GM18909 (cell line): ENCODE results near the gene NDRG2.
"Not testable (repeated sequence)": the region's sequence is repeated elsewhere in the genome, so short reads cannot be mapped to it uniquely, and the experiment has no call there.

Experiments used
- ATAC-seq: cut with Tn5 transposase; IDR thresholded peaks from one replicate; pipeline ENCODE4 v1.9.1; 2021; ENCODE audit warnings: mild to moderate bottlenecking; ENCODE audit not compliant: unreplicated experiment, poor library complexity

NDRG2 gene

DNA sequence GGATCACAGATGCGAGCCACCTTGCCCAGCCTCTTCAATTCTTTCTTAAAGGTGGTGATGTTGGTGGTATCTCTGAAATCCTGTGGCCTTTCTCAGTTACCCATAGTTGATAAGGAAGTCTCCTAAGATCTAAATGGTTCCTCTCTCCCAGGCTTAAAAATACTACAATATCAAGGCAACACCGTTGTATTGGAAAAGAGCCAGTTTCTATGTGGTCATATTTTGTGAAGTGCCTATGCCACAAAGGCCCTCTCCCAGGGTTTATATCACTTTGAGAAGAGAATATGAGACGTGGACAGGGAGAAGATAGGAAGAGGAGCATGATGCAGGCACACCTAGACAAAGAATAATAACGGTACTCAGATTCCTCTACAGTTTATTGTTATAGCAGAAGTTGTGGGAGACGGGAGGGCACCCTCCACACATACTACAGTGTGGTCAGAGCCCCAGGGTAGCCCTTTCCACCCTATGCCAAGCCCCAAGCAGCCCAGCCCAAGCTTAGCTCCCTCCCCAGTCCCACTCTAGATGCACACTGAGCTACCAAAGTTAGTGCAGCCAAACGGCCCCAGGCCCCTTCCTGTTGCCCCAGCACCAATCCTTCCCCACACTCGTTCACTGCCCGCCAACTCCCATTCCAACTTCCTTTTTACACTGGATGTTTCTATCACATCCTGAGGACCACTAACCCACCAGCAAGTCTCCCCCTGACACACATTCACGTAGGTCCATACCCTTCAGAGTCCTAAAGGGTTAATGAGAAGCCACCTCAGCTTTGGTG lies 8.3 kb downstream of the NDRG2 start:
- no peak for ATAC-seq

DNA sequence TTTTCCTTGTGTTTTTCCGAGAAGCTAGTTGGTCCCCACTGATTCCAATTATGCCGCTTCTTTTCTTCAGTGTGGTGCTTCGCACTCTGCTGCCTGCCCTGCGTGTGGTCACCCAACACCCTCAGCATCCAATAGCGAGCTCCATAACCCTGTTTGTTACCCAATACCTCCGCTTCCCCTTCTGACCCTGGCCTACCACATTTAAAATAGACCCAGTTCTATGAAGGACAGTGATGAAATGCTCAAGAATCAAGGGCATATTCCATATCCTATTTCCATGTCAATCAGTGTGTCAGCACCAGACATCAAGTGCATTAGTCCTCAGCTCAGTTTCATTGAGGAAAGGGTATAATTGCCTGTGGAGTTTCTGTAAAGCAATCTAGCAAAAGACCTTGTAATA lies 9.5 kb downstream of the NDRG2 start:
- ATAC-seq: no peak

DNA sequence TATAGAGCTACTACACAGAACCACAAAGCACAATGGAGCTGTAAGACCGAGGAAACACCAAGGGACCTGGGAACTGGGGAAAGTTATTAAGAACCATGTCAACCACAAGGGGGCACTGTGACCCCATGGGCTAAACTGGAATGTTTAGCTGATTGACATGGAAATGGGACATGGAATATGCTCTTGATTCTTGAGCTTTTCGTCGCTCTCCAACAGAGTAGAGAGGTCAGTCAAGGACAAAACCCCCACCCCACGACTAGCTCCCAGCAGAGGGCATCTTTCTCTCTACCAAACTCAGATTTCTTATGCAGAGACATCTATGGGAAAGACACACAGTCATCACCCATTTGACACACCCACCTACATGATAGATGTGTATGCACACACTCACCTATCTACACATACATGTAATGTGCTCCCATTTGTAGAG lies 10.1 kb downstream of the NDRG2 start:
- ATAC-seq: no peak

DNA sequence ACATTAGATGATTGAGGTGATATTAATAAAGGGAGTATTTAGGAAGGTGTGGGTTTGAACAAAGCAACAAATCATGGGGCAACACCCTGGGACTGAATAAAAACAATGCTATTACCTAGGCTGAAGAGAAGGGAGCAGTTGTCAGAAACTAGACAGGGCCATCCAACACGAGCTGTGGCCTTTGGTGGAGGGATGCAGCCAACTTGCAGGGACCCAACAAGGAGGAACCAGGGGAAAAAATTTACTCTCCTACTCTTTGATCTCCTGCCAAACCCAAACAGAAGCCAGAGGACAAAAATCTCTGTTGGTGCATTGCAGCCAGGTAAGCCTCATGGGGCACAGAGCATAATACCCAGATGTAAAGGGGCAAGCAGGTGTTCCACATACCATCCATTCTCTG lies 13.7 kb downstream of the NDRG2 start:
- ATAC-seq: no peak

DNA sequence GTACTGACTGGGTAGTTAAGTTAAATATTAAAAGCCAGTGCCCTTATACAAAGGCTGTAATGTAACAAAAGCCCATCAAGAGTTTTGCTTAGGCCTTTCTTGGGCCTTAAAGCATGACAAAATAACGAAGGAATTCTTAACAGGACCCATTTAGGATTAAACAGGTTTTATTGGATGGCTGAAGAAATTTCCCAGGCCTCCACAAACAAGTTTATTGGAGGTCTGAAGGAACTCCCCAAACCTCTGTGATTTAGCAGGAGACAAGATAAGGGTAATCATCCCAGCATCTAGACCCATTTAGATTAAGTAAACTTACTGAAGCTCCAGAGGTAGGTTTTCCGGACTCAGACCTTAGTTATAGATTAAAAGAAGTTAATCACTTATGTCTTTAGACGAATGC lies 15.1 kb downstream of the NDRG2 start:
- not testable (repeated sequence) for ATAC-seq

DNA sequence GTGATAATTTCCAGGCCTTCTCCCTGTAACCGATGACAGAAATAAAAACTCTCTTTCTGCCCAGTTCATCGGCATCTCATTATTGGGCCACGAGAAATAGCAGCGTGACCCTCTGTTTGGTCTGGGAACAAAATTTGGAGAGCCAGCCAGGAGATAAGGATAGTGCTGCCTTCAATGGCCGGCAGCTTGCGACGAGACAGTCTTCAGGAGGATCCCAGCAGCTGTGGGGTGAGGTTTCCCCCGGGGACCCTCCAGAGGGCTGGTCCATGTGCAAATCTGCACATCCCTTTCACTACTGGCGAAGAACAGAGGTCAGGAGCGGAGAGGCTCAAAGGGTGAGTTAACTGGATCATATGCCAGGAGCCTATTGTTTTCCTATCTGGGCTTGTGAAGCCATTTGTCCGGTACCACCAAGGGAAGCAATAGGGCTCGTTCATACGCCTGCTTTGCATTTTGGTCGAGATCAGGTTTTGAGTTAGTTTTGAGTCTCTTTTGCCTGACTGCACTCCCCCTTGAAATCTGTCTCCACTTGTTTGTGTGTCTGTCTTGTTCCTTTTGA lies 21.0 kb downstream of the NDRG2 start:
- ATAC-seq: no peak

DNA sequence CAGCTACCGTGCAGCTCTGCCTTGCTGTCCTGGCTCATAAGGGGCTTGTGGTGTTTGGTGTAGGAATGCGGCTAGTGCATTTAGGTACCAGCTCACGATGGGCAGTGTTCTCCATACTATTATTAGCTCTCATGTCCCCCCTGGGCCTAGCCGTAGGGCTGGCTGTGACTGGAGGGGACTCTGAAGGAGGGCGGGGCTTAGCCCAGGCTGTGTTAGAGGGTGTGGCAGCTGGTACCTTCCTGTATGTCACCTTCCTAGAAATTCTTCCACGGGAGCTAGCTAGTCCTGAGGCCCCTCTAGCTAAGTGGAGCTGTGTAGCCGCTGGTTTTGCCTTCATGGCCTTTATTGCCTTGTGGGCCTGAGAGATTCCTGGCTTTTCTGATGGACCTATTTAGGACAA lies 23.6 kb downstream of the NDRG2 start:
- ATAC-seq: no peak

DNA sequence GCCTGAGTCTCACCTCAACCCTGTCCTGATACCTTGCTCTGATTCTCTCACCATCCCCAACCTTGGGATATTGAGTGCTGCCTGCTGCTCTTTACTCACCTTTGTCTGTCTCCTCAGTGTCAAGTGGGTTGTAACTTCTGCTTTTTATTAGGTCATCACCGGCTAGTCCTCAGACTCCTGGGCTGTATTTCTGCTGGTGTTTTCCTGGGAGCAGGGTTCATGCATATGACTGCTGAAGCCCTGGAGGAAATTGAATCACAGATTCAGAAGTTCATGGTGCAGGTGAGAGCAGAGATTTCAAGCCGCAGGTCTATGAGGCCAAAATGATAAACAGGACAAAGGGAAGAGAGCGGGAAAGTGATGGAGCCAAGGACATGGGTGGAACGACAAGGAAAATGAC lies 25.3 kb downstream of the NDRG2 start:
- ATAC-seq: no peak

DNA sequence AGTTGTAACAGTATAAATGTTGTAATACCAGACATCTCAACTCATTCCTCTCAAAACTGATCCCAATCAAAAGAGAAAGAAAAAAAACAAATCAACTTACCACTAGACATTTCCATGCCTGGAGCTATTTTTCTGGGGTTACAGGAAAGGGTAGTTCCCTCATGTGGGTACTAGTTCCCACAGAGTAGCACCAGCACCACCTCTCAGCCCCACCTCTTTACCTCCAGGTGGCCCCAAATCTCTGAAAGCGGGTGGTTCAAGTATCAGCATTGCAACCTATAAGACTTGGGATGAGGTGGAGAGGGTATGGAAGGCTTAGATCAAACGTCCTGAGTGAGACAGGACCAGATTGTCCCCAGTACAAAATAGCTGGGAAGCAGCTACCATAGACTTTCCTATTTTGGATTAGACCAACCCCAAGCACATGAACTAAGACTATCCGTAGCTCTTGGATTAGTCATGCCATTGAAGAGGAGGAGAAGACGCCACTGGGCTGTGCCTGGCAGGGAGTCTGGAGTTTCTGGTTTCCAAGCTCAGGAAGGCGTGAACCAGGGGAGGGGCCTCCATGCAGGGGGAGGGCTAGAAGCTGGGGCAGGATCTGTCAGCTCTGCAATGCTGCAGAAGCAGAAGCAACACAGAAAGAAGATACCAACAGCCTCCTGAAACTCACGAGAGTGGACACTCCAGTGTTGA lies 26.0 kb downstream of the NDRG2 start, which contains the start of gene SLC39A2:
TSS of gene SLC39A2 (plus strand) at position 620 of the 693 bp plus-strand sequence. CDS start 154 bp downstream, outside the sequence.
- ATAC-seq: no peak

DNA sequence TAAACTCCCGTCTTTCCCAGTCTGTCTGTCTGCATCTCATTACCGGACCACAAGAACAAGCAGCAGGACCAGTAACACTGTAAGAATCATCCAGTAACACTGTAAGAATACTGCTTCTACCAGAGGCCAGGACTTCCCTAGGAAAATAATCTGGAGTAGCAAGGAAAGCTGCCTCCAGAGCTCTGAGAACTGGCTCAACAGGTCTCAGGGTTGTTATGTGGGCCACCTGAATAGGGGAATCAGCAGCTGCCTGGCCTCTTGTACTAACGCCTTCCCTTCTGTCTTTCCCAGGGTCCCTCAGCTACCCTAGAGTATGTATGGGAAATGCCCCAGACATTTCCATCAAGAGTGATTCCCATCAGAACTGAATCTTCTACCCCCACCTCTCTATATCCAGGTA lies 26.7 kb downstream of the NDRG2 start:
- ATAC-seq: no peak

DNA sequence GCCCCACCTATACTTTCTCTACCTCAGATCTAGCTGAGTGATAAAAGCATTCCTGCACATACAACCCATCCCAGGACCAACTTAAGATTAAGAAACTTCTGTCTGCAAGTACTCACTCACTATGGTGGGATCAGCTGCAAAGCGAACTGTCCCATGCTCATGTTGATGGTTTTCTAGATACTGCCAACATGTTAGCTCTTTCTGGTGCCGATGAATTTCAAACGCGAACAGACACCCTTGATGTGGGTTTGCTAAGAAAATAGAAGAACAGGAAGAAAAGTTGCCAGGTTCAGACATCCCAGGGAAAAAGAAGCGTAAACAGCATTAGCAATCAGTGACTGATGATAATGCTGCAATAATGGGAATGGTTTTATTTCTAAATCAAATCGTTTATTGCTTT lies 27.3 kb downstream of the NDRG2 start:
- ATAC-seq: no peak

DNA sequence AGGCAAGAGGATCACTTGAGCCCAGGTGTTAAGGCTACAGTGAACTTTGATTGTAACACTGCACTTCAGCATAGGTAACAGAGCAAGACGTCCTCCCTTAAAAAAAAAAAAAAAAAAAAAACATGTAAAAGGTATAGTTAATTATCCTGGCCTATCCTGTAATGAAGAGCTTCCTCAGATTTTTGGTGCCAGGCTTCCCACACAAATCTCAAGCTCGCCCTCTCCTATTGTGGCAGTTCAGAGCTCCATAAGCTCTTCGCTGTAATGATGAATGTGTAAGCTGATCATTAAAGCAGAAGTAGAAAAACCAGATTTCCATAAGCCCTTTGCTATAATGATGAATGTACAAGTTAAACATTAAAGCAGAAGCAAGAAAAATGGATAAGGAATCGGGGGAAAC lies 27.7 kb downstream of the NDRG2 start:
- ATAC-seq: no peak

DNA sequence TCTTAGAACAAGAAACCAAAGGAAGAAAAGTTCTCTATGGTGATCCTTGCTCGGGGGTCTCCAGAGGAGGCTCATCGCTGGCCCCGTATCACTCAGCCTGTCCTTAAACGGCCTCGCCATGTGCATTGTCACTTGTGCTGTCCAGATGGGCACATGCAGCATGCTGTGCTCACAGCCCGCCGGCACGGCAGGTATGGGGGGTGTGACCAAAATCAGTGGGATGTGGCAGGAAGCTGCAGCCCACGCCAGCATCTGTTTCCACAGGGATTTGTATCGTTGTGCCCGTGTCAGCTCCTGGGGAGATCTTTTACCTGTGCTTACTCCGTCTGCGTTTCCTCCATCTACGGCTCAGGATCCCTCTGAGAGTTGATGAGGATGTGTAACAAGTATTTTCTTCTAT lies 28.3 kb downstream of the NDRG2 start:
- no peak for ATAC-seq

DNA sequence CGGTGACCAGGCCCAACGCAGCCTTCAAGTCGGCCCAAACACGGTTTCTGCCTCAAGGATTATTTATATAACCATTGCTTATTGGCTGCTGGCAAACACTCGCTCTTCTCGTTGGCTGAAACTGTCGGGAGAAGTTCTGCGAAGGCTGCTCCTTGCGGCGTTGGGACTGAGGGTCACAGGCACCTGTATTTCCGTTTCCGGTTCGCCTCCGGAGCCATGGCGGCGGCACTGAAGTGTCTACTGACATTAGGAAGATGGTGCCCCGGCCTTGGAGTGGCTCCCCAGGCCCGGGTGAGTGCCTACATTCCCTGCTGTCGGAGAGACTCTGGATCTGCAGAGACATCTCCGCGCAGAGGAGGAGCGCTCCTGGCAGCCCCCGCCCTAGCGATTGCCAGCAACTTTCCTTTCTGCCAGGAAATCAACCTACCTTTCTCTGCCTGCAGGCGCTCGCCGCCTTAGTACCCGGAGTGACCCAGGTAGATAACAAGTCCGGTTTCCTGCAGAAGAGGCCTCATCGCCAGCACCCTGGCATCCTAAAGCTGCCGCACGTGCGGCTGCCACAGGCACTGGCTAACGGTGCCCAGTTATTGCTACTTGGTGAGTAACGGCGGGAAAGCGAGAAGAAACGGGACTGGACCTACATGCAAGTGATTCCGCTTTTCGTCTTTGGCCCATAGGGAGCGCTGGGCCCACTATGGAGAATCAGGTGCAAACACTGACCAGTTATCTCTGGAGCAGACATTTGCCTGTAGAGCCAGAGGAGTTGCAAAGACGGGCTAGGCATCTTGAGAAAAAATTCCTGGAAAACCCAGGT lies 34.9 kb downstream of the NDRG2 start, which contains the start of gene METTL17:
TSS of gene METTL17 (plus strand) at position 194 of the 814 bp plus-strand sequence. CDS start at position 217, 23 bp downstream.
- peak; percentile 98 for ATAC-seq

DNA sequence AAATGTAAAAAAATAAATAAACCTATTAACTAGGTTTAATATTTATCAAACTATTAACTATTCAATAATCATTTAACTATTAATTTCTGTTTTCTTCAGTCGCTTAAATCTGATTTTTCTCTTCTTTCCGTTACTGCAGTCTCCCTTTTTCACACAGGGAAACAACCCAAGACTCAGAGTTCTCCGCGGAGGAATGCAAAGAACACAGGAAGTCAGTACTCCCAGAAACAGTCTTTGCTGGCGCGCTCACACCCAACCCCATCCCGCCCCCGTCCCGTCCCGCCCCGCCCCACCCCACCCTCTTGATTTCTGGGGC lies 35.4 kb downstream of the NDRG2 start:
- no peak for ATAC-seq

DNA sequence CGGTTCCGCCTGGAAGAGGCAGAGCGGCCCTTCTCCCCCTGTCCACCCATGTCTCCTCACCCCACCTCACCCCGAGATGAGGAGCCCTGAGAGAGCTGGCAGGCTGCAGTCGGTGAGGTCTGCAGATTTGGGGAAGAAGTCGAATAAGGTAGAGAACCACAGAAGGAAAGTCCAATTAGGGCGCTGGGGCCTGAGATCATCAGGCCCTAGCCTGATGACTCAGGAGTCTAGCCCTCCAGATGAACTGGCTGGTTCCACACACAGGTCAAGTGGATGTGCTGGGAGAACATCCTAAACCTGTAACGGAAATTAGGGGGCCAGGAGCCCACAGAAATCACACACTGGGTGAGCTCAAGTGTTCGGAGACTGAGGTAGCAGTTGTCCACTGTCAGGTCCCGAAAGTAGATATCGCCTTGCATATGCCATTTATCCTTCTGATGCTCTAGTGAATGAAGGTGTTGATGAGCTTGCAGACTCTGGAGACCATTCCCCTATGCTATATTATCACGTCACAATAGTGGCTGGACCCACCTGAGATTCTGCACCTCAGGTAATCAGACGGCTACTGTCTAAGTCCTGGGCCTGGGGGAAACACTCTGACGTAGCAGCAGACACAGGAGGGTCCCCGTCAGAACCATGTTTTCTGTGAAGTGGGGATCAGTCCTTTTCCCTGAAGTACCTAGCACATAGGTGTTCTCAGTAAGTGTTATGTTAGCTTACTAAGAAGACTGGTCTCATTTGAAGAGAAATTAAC lies 36.0 kb downstream of the NDRG2 start:
- ATAC-seq: no peak

DNA sequence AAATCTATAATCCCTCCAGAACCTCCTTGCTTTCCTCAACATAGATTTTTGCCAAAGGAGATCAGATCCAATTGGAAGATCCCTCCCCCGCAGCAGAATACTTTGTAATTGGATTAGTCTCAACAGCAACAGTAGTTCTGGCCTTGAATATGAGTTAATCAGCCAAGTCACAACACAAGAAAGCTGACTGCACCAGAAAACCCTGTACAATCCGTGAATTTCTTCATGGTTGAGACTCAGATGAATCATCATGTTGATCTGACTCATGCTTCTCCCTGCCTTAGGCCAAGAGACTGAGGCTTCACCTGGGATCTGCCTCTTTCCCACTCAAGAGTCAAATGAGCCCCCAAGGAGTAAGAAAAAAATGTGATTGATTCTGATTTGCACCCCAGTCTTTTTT lies 38.0 kb downstream of the NDRG2 start:
- ATAC-seq: no peak

DNA sequence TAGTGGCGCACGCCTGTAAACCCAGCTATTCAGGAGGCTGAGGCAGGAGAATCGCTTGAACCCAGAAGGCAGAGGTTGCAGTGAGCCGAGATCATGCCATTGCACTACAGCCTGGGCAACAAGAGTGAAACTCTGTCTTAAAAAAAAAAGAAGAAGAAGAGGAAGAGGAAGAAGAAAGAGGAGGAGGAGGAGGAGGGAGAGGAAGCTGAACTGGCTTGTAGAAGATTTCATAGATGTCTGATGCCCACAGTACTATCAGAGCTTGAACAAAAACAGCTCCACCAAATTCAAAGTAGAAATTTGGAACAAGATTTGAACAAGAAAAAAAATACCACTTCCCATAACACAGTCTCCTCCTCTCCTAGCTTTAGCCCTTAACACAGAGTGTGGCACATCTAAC lies 39.2 kb downstream of the NDRG2 start:
- not testable (repeated sequence) for ATAC-seq

DNA sequence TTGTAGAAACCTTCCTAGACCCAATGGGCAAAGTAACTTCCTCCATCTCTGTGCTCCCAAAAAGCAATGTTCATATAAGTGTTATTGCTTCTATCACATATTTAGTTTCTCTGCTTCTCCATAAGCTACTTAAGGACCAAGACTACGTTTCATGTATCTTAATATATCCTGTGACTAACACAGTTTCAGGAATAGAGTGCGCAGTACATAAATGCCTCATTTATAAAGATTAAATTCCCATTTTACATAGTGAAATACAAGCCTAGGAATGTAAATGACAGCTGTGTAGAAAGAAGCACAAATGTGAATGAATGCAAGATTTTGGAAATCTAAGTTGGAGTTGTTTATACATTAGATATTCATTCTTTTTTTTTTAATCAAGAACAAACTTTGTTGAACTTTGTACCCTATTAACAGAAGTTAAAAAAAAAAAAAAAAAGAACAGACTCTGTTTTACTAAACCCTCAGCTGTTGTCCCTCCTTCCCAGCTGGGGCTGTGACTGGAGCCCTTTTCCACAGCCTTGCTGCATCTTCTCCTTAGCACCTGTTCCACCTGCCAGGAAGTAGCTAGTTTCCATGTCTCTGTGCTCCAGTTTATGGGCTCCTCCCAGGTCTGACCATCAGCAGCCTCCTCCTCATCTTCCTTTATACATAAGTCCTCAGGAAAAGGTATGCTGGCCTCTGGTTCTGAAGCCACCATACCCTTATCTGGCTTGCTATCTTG lies 42.1 kb downstream of the NDRG2 start:
- ATAC-seq: no peak
